GM21390 (cell line): ENCODE measurements around the gene GLTP.
"Not testable (repeated sequence)": the region's sequence is repeated elsewhere in the genome, so short reads cannot be mapped to it uniquely, and the experiment has no call there.

ENCODE experiments used
- ATAC-seq: cut with Tn5 transposase; IDR thresholded peaks from one replicate; pipeline ENCODE4 v1.9.1; 2021; ENCODE audit not compliant: unreplicated experiment

The GLTP gene

GRCh38 chr12:109905301-109905700 is 25.0 kb upstream of the GLTP start:
- no peak for ATAC-seq

GRCh38 chr12:109902891-109903418 is 22.6 kb upstream of the GLTP start:
- no peak for ATAC-seq

DNA sequence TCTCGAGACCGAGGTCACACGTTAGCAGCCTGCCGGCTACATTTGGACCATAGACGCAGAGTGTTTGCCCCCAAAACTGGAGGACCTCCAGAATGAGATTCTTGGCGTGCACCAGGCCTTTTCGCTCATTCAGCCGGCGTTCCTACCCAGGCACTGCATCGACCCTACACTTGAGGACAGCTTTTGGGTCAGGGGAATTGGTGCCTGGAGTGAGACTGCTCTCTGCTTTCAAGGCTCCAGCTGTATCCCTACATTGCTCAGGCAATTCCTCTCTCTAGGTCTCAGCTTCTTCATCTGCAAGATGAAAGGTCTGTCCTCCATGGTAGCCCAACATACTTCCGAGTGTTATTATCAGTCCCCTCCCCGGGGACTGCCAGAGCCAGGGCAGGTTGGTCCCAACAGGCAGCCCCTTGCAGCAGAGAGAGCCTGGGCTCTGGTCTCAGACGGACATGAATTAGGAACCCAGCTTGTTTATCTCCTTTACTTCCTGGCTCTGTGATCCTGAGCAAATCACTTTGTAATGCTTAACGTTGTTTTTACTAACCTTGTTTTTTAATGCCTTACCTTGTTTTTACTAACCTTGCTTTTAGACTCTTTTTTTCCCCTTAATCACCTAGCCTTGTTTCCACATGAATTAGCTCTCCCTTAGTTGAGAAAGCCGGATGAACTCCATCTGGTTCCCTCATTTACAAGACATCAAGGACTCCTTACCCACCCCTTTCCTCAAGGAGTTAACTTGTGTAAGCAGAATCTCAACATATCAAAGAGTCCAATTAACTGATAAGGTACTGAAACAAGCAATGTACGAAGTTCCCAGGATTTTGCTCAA is 20.6 kb upstream of the GLTP start:
- peak; percentile 28 for ATAC-seq

GRCh38 chr12:109899783-109900751 is 19.7 kb upstream of the GLTP start, which contains the start of gene TCHP:
Gene TCHP, plus strand, starts transcription at chr12:109900274. Its CDS starts 2,753 bp downstream, at chr12:109903027.
- peak; percentile 73 for ATAC-seq

GRCh38 chr12:109899345-109899744 is 19.0 kb upstream of the GLTP start:
- not testable (repeated sequence) for ATAC-seq

DNA sequence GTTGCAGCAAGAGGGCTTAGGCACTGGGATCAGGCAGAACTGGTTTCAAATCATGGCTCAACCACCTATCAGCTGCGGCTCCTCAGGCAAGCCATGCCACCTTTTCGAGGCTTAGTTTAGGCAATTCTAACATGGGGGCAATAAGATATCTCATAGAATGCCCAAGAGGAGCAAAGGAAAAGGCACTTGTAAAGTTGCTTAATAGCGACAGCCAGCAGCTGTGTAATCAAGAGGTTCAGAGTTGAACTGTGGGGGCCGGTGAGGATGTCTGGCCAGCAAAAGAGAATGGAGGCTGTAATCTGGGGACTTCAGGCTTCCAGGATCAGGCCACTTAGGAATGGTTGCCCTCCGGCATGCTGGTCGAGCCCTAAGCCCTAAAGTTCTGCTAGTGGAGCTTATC is 16.7 kb upstream of the GLTP start:
- ATAC-seq = no peak

DNA sequence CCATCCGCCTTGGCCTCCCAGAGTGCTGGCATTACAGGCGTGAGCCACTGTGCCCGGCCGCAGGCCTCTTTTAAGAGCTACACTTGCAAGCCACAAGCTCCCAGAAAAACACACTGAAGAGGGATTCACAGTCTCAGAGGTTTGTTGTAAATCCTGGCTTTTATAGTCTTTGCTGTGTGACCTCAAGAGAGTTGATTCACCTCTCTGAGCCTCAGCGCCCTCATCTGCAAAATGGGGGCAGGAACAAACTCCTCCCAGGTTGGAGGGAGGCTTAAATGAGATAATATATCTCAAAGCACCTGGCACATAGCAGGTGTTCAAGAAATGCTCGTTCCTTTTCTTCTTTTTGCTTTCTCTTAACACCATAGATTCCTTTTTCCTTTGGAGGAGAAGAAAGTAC is 15.8 kb upstream of the GLTP start:
- ATAC-seq = no peak

GRCh38 chr12:109894939-109895338 is 14.6 kb upstream of the GLTP start:
- ATAC-seq = no peak

GRCh38 chr12:109893261-109893995 is 13.1 kb upstream of the GLTP start:
- no peak for ATAC-seq

GRCh38 chr12:109892748-109893147 is 12.4 kb upstream of the GLTP start:
- peak; percentile 70 for ATAC-seq

DNA sequence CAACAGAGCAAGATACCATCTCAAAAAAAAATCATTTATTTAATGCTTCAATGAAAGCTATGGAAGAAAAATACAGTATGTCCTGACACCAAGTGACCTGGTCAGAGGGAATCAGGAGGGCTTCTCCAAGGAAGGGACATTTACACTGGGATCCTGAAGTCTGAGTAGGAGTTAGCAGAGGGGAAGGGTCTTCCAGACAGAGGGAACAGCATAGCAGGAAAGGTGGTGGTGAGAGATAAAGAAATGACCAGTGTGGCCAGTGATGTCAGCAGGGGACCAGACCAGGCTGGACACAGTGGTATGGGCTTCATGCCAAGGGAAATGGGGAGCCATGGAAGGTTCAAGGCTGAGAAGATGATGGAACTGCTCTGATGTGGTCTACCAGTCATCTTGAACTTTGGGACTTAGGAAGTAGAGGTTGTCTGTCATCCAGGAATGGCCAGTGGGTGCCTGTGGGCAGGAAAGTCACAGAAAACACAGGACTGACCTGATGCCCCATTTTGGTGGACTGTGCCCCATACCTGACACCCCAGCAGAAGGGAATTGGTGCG is 11.9 kb upstream of the GLTP start:
- no peak for ATAC-seq

DNA sequence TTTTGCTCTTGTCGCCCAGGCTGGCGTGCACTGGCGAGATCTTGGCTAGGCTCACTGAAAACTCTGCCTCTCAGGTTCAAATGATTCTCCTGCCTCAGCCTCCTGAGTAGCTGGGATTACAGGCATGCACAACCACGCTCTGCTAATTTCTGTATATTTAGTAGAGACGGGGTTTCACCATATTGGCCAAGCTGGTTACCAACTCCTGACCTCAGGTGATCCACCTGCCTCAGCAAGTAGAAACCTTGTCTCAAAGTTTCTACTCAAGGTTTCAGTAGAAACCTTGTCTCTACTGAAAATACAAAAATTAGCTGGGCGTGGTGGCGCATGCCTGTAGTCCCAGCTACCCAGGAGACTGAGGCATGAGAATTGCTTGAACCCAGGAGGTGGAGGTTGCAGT is 11.4 kb upstream of the GLTP start:
- ATAC-seq = not testable (repeated sequence)

- ATAC-seq = no peak
Measured at GRCh38 chr12:109890620-109891170, 10.4 kb upstream of the GLTP start.

GRCh38 chr12:109888179-109889020 is 8.1 kb upstream of the GLTP start:
- ATAC-seq = no peak

DNA sequence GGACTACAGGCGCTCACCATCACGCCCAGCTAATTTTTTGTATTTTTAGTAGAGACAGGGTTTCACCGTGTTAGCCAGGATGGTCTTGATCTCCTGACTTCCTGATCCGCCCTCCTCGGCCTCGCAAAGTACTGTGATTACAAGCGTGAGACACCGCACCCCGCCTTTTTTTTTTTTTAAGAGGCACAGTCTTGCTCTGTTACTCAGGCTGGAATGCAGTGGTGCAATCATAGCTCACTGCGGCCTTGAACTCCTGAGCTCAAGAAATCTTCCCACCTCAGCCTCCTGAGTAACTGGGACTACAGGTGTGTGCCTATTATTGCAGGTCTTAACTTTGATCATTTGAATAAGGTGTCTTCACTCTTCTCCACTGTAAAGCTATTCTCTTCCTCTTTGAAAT is 5.3 kb upstream of the GLTP start:
- ATAC-seq = no peak

- no peak for ATAC-seq
Measured at GRCh38 chr12:109883461-109883860, 3.1 kb upstream of the GLTP start.

DNA sequence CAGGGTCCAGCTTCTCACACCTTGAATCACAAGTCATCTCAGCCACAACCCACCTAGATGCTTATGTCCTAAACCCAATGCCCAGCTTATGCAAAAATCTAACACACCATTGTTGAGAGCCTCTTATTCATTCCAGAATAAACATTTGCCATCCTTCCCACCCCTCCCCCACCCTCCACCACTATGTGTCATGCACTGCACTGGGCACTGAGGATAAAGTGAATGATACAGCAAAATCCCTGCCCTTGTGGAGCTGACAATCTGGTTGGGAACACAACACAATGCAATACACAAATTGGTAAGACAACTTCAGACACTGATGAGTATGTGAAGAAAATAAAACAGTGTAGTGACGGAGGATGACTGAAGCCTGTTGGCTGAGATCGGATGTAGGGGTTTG is 1.4 kb upstream of the GLTP start:
- no peak for ATAC-seq

DNA sequence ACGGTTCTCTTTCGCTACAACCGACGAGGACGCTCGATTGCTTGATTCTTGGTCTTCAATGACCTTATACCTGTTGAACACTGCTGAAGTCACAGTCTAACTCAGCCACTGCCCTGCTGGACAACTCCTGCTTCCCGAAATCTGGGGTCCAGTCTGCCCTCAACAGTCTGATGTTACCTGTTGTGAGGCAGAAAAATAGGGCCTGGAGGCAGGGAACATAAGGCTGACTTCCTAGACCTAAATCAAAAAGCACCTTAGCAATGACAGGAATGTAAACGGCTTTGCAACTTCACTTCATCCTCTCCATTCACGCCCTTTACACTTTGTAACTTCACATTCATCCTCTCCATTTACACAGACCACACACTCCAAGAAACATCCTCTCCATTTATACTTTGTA is 597 bp upstream of the GLTP start:
- no peak for ATAC-seq

- ATAC-seq = no peak
Measured at GRCh38 chr12:109879351-109880042, 844 bp downstream of the GLTP start.
